ENCODE results near the gene IL17RD.

GRCh38 chr3:57144952-57145351 lies 20.2 kb downstream of the IL17RD start:
- TF ChIP-seq EZH2phosphoT487 (IDR thresholded peaks at IDR 0.05; ENCODE audit: insufficient read depth, low read depth) (no peak), EZH2 (IDR thresholded peaks at IDR 0.05; ENCODE audit: insufficient read depth, poor library complexity, severe bottlenecking) (no peak)

Data from GM23248 (cell line).